LNCAP (cell line): Measurements from ENCODE around the gene SHISA6.

ENCODE experiments used
- CTCF ChIP-seq: fragments of 450-650 bp; IDR thresholded peaks from 2 replicates; pipeline ENCODE4 v1.5.1; 2017; ENCODE audit warnings: mild to moderate bottlenecking

SHISA6 gene

DNA sequence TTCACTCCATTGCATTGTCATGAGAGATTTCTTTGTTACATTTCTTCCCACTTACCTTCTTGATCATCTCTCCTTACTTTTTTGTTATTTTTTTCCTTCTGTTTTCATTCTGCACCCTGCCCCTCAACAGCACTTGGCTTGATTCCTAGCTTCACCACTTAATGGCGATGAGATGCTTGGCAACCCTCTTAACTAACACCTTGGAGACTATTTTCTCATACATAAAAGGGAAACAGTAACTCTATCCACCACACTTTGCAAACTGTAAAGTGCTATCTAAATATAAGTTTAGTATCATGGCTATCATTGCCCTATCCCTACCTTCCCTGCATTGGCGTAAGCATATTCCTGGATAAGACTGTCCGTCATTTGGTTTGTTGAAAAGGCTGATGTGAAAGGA, 177.3 kb downstream of the SHISA6 start:
- TF ChIP-seq CTCF = no peak

DNA sequence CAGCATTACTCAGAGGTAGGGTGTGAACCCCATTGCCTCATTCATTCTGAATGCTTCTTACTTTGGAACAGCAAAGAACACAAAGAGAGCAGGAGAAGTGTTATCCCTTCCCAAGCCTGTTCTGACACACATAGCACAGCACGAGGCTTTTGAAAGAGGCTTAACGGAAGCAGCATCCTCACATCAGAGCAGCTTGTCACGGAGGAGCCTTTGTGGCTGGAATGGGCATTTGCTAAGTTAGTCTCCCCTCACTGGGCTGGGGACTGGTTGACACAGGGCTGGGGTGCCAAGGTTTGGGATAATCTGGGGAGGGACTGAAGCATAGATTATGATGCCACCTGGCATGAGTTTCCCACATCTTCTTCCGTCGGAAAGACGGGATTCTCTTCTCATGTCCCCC, 189.7 kb downstream of the SHISA6 start:
- TF ChIP-seq CTCF = no peak

DNA sequence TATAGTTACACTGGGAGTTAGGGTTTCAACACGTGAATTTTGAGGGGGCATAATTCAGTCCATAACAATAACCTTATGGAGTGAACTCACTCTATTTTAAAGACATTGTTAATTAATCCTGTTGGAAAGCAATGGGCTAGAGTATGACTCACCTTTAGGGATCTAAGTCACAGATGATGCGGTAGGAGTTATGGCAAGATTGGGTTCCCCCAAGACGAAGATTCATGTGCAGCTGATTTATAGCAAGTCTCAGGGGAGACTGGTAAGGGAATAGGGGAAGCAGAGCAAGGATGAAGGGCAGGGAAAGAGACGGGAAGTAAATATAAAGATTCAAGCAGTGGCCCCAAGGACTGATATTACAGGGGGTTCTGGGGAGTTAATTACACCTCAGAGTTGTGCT, 197.7 kb downstream of the SHISA6 start:
- no peak for TF ChIP-seq CTCF

DNA sequence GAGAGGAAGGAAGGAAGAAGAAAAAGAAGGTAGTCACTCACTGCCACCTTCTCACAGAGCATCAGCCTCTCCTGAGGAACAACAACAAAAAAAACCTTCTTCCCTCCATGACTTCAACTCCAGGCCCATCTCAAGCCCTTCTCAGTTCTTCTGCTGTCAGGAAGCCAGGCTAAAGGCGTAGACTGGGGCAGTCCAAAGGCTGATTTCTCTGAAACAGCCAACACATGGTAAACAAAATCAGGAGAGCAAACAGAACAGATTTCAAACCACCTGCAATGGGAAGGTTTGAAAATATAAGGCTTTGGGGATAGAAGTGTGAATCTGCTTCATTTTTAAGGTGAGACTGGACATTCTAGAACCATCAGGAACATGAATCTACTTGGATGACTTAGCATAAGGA, 200.0 kb downstream of the SHISA6 start:
- TF ChIP-seq CTCF = no peak

- TF ChIP-seq CTCF = no peak
Observed at GRCh38 chr17:11446316-11446715, 205.3 kb downstream of the SHISA6 start.

- TF ChIP-seq CTCF = no peak
Observed at GRCh38 chr17:11454096-11454495, 213.1 kb downstream of the SHISA6 start.

- no peak for TF ChIP-seq CTCF
Observed at GRCh38 chr17:11458279-11458678, 217.3 kb downstream of the SHISA6 start.

- TF ChIP-seq CTCF = no peak
Observed at GRCh38 chr17:11459861-11460331, 218.9 kb downstream of the SHISA6 start.
